Measurements from ENCODE around the gene TAGLN2. TPM values are rescaled to one million over a fixed set of nuclear protein-coding genes. Genes with fewer than 3 reads are reported as not detected.
A peak's percentile ranks its signal among the peaks of the same experiment; 100 is the strongest.

Gene TAGLN2
- total and polyA plus RNA-seq, 4 donors, result 483 to 788 (median 749) TPM

GRCh38 chr1:159881622-159882526, 43.4 kb downstream of the TAGLN2 start:
- peaks cover 0 to 2% (median 0%) of the 10 kb centered on the region in 4 donors for H3K9me3 ChIP-seq (ENCODE audit: control insufficient read depth in 4 of 4, insufficient read depth in 3 of 4, low read length in 3 of 4)
- DNase-seq (peak; percentile 26 to 65 (median 46)), ATAC-seq (ENCODE audit: insufficient read depth, low FRiP score) (no peak)
- H3K27me3 ChIP-seq (ENCODE audit: control insufficient read depth in 3 of 3, insufficient read depth in 3 of 3, low read length in 2 of 3), result no peaks in the 10 kb centered on the region
- peak overlapping the region in 1 of 2 donors; percentile 26 for H3K27ac ChIP-seq (ENCODE audit: low read depth in 1 of 2, low read length in 1 of 2)
- H3K4me1 ChIP-seq (ENCODE audit: control insufficient read depth in 5 of 5, insufficient read depth in 5 of 5, low read length in 5 of 5), result peaks cover 0 to 6% (median 4%) of the 10 kb centered on the region in 5 donors
- H3K36me3 ChIP-seq (ENCODE audit: control insufficient read depth in 4 of 4, insufficient read depth in 4 of 4, low read length in 4 of 4), result no peaks in the 10 kb centered on the region
- H3K9ac ChIP-seq (ENCODE audit: insufficient read depth in 1 of 2, low read length in 2 of 2), result no peak overlapping the region
- TF ChIP-seq, protein P1, sequence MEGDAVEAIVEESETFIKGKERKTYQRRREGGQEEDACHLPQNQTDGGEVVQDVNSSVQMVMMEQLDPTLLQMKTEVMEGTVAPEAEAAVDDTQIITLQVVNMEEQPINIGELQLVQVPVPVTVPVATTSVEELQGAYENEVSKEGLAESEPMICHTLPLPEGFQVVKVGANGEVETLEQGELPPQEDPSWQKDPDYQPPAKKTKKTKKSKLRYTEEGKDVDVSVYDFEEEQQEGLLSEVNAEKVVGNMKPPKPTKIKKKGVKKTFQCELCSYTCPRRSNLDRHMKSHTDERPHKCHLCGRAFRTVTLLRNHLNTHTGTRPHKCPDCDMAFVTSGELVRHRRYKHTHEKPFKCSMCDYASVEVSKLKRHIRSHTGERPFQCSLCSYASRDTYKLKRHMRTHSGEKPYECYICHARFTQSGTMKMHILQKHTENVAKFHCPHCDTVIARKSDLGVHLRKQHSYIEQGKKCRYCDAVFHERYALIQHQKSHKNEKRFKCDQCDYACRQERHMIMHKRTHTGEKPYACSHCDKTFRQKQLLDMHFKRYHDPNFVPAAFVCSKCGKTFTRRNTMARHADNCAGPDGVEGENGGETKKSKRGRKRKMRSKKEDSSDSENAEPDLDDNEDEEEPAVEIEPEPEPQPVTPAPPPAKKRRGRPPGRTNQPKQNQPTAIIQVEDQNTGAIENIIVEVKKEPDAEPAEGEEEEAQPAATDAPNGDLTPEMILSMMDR (IDR thresholded peaks at IDR 0.05; ENCODE audit: control extremely low read depth, extremely low read depth), result no peak
- no peak overlapping the region for H3K4me3 ChIP-seq
- 61 to 63% methylated on average over 6 of the region's 6 CpGs for WGBS, 2 donors

DNA sequence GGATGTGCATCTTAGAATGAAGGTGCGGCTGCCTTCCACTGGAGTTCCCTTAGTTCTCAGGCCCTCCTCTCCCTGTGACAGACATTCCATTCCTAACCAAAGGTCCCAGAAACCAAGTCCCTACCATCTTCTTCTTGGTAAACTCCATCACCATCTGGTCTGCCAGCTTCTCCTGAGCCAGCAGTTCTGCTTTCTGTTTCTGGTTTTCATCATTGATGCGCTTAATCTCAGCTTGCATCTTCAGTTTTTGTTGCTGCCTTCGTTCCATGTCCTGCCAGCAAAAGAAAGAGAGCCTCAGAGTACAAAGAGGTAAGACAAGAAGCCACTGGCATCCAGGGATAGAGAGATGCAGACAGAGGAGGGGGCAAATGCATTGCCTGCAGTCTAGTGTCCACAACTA, 44.9 kb downstream of the TAGLN2 start:
- Histone ChIP-seq H3K4me1 (ENCODE audit: control insufficient read depth in 5 of 5, insufficient read depth in 5 of 5, low read length in 5 of 5) (peaks cover 0 to 6% (median 4%) of the 10 kb centered on the region in 5 donors), H3K9me3 (ENCODE audit: control insufficient read depth in 4 of 4, insufficient read depth in 3 of 4, low read length in 3 of 4) (peaks cover 0 to 2% (median 0%) of the 10 kb centered on the region in 4 donors), H3K27ac (ENCODE audit: low read depth in 1 of 2, low read length in 1 of 2) (no peak overlapping the region), H3K9ac (ENCODE audit: insufficient read depth in 1 of 2, low read length in 2 of 2) (no peak overlapping the region), H3K36me3 (ENCODE audit: control insufficient read depth in 4 of 4, insufficient read depth in 4 of 4, low read length in 4 of 4) (no peaks in the 10 kb centered on the region), H3K27me3 (ENCODE audit: control insufficient read depth in 3 of 3, insufficient read depth in 3 of 3, low read length in 2 of 3) (no peaks in the 10 kb centered on the region), H3K4me3 (no peak overlapping the region)
- ATAC-seq (ENCODE audit: insufficient read depth, low FRiP score), result no peak
- TF ChIP-seq, protein P1 (IDR thresholded peaks at IDR 0.05; ENCODE audit: control extremely low read depth, extremely low read depth), result no peak
- WGBS, 2 donors, result 68 to 78% methylated on average over 3 of the region's 3 CpGs
- DNase-seq, result no peak

- WGBS, 2 donors, result 42 to 69% methylated on average over 4 of the region's 4 CpGs
- Histone ChIP-seq H3K9ac (ENCODE audit: insufficient read depth in 1 of 2, low read length in 2 of 2) (no peak overlapping the region), H3K27me3 (ENCODE audit: control insufficient read depth in 3 of 3, insufficient read depth in 3 of 3, low read length in 2 of 3) (no peaks in the 10 kb centered on the region), H3K4me3 (no peak overlapping the region), H3K27ac (ENCODE audit: low read depth in 1 of 2, low read length in 1 of 2) (no peak overlapping the region), H3K36me3 (ENCODE audit: control insufficient read depth in 4 of 4, insufficient read depth in 4 of 4, low read length in 4 of 4) (no peaks in the 10 kb centered on the region), H3K9me3 (ENCODE audit: control insufficient read depth in 4 of 4, insufficient read depth in 3 of 4, low read length in 3 of 4) (peaks cover 0 to 2% (median 0%) of the 10 kb centered on the region in 4 donors), H3K4me1 (ENCODE audit: control insufficient read depth in 5 of 5, insufficient read depth in 5 of 5, low read length in 5 of 5) (peaks cover 0 to 6% (median 4%) of the 10 kb centered on the region in 5 donors)
- DNase-seq (no peak), ATAC-seq (ENCODE audit: insufficient read depth, low FRiP score) (no peak)
- TF ChIP-seq, protein P1 (IDR thresholded peaks at IDR 0.05; ENCODE audit: control extremely low read depth, extremely low read depth), result no peak
Measured at GRCh38 chr1:159879977-159880376, 45.3 kb downstream of the TAGLN2 start.
